HepG2 (cell line): ENCODE data around the gene ZKSCAN5. TPM values are rescaled to one million over a fixed set of nuclear protein-coding genes. Genes with fewer than 3 reads are reported as not detected.
A peak's percentile ranks its signal among the peaks of the same experiment; 100 is the strongest.

Experiments
- ATAC-seq: fragments of 200-7000 bp; cut with Tn5 transposase; 3 replicates; pipeline ENCODE4 v1.9.1; 2020; ENCODE audit warnings: mild to moderate bottlenecking, moderate library complexity
- BruUV-seq: library from RNA; stranded (reverse); fragments of 400-500 nt; replicated peaks from 2 replicates; lab custom pipeline; 2021; lab: Mats Ljungman, UMichigan
- CTCF ChIA-PET: fragments of 300-600 bp; formaldehyde crosslinking; extraction: SDS; loops from one replicate; lab custom pipeline; 2021; ENCODE audit warnings: low total read pairs, inconsistent platforms, low intra/inter-chr PET ratio; lab: Yijun Ruan, JAX
- POLR2A ChIA-PET: fragments of 350-600 bp; sonication (Branson Sonifier 250); formaldehyde crosslinking; loops from one replicate; lab custom pipeline; 2020; ENCODE audit warnings: antibody characterized with exemption, inconsistent platforms; lab: Yijun Ruan, JAX
- DNase-seq: peaks from one replicate; pipeline ENCODE4 v3.0.0-alpha.2; 2015; ENCODE audit warnings: low spot score
- FAIRE-seq: peaks from 3 replicates; lab custom pipeline; 2011; peaks lifted over from hg19 to GRCh38; lab: Jason Lieb, UNC
- H2AFZ ChIP-seq: one replicate; pipeline ENCODE4 v1.6.1; 2011; ENCODE audit warnings: low read length, inconsistent platforms
- H3K27ac ChIP-seq: fragments of 300-600 bp; 3 replicates; pipeline ENCODE4 v1.8.0; 2011; ENCODE audit warnings: mixed run types, mild to moderate bottlenecking, mixed read lengths, low read length, inconsistent platforms; ENCODE audit not compliant: insufficient read depth; ENCODE audit errors: extremely low read length
- H3K27me3 ChIP-seq, 2 experiments: fragments of 200-600 bp in 1 of 2; 2 replicates in 1 of 2; 3 replicates in 1 of 2; pipeline versions ENCODE4 v1.6.0 to v1.8.0; 2011; ENCODE audit warnings: low read length in 2 of 2, mild to moderate bottlenecking in 2 of 2, moderate library complexity in 2 of 2, inconsistent platforms in 1 of 2; ENCODE audit not compliant: insufficient read depth in 2 of 2, control insufficient read depth in 1 of 2
- H3K36me3 ChIP-seq, 2 experiments: fragments of 200-600 bp in 1 of 2; replicated peaks in 1 of 2; 2 replicates in 1 of 2; 3 replicates in 1 of 2; pipeline versions ENCODE4 v1.5.1 to v1.8.0; 2011; ENCODE audit warnings: low read length in 2 of 2, inconsistent platforms in 1 of 2; ENCODE audit not compliant: insufficient read depth in 2 of 2, control insufficient read depth in 1 of 2
- H3K4me1 ChIP-seq: 2 replicates; pipeline ENCODE4 v1.5.1; 2012; ENCODE audit warnings: low read length, inconsistent platforms; ENCODE audit not compliant: insufficient read depth
- H3K4me2 ChIP-seq: 2 replicates; pipeline ENCODE4 v1.6.0; 2011; ENCODE audit warnings: low read depth, low read length, inconsistent platforms
- H3K4me3 ChIP-seq, 3 experiments: fragments of 200-600 bp in 1 of 3; sonication (generic), shearing (Covaris generic) in 1 of 3; replicated peaks in 1 of 3; 2 replicates each; pipeline ENCODE4 v1.5.1; 2011 to 2016; ENCODE audit warnings: low read length in 3 of 3, inconsistent platforms in 2 of 3, low read depth in 2 of 3, mild to moderate bottlenecking in 2 of 3, control low read depth in 1 of 3, mixed read lengths in 1 of 3; ENCODE audit not compliant: insufficient read depth in 1 of 3
- H3K79me2 ChIP-seq: one replicate; pipeline ENCODE4 v1.6.1; 2011; ENCODE audit warnings: low read length, inconsistent platforms; ENCODE audit not compliant: insufficient read depth
- H3K9ac ChIP-seq: 2 replicates; pipeline ENCODE4 v1.6.0; 2011; ENCODE audit warnings: mild to moderate bottlenecking, low read depth, low read length, inconsistent platforms; ENCODE audit not compliant: insufficient read depth
- H3K9me3 ChIP-seq: 2 replicates; pipeline ENCODE4 v1.5.1; 2012; ENCODE audit warnings: mild to moderate bottlenecking, low read length
- H4K20me1 ChIP-seq: 2 replicates; pipeline ENCODE4 v1.6.0; 2011; ENCODE audit warnings: inconsistent platforms, mild to moderate bottlenecking, low read length, moderate library complexity; ENCODE audit not compliant: insufficient read depth
- CHCHD3 ChIP-seq: sonication (generic); formaldehyde crosslinking; IDR thresholded peaks from 2 replicates; pipeline ENCODE4 v1.8.0; 2022; ENCODE audit warnings: mild to moderate bottlenecking, missing genetic modification reagents, moderate library complexity
- GABPA ChIP-seq, 2 experiments: IDR thresholded peaks; 2 replicates each; pipeline ENCODE4 v1.6.1; 2011 to 2016; ENCODE audit warnings: low read depth in 2 of 2, low read length in 1 of 2, missing biosample characterization in 1 of 2, missing genetic modification characterization in 1 of 2
- HOXA5 ChIP-seq: sonication (generic); formaldehyde crosslinking; IDR thresholded peaks from 2 replicates; pipeline ENCODE4 v1.4.0; 2020; ENCODE audit warnings: missing genetic modification reagents
- MATR3 ChIP-seq: sonication (generic); formaldehyde crosslinking; IDR thresholded peaks from 2 replicates; pipeline ENCODE4 v1.4.0; 2020; ENCODE audit warnings: missing genetic modification reagents
- REL ChIP-seq: sonication (generic); formaldehyde crosslinking; conservative IDR thresholded peaks from 2 replicates; pipeline ENCODE4 v1.8.0; 2022; ENCODE audit warnings: mild to moderate bottlenecking, missing genetic modification reagents, moderate library complexity
- RELA ChIP-seq: sonication (generic); formaldehyde crosslinking; IDR thresholded peaks from 2 replicates; pipeline ENCODE4 v1.4.0; 2020; ENCODE audit warnings: missing genetic modification reagents
- SP2 ChIP-seq: sonication (generic); formaldehyde crosslinking; IDR thresholded peaks from 2 replicates; pipeline ENCODE4 v1.5.1; 2020; ENCODE audit warnings: mild to moderate bottlenecking, missing genetic modification reagents
- SPEN ChIP-seq: sonication (generic); formaldehyde crosslinking; IDR thresholded peaks from 2 replicates; pipeline ENCODE4 v1.5.1; 2020; ENCODE audit warnings: low read depth, mild to moderate bottlenecking, missing genetic modification reagents
- ZIK1 ChIP-seq: sonication (generic); formaldehyde crosslinking; IDR thresholded peaks from 2 replicates; pipeline ENCODE4 v1.5.0; 2020; ENCODE audit warnings: mild to moderate bottlenecking, low read depth, missing genetic modification reagents, borderline replicate concordance
- ZNF205 ChIP-seq: IDR thresholded peaks from 2 replicates; pipeline ENCODE4 v1.6.1; 2018; ENCODE audit warnings: missing biosample characterization, missing genetic modification reagents
- WGBS: methylation state at CpG from one replicate; pipeline ENCODE4 v1.1.6; 2017; ENCODE audit warnings: low lambda C conversion rate; 5-methylcytosine and 5-hydroxymethylcytosine counted together
- in situ Hi-C: cut with HindIII; loops from 2 replicates; pipeline ENCODE4 v1.10.0; 2017; ENCODE audit warnings: low pct_unique_long_range_greater_than_20kb; ENCODE audit not compliant: extremely low pct_ligation_motif_present
- intact Hi-C: fragments of 100-400 bp; cut with micrococcal nuclease; formaldehyde crosslinking; loops from one replicate; pipeline ENCODE4 v1.10.0; 2022; ENCODE audit not compliant: unreplicated experiment
- polyA plus RNA-seq, 8 experiments: library from polyadenylated mRNA; depleted of rRNA in 3 of 8; stranded (reverse) in 7 of 8; unstranded in 1 of 8; fragments of >200 nt; fragmentation: Illumina TruSeq in 4 of 8; extraction: Trizol in 4 of 8; gene quantifications; 2 replicates each; pipeline versions ENCODE4 v1.2.1 to v1.2.3, GENCODE V29; 2011 to 2016; ENCODE audit warnings: low read depth in 4 of 8, missing spikeins in 1 of 8, mixed read lengths in 1 of 8; ENCODE audit not compliant: insufficient read depth in 1 of 8
- total RNA-seq, 5 experiments: library from RNA; depleted of rRNA; stranded (reverse); fragments of >200 nt; fragmentation: Illumina TruSeq; extraction: Trizol; gene quantifications; 2 replicates each; pipeline ENCODE4 v1.2.3, GENCODE V29; 2016; ENCODE audit warnings: low read depth in 1 of 5
- TF ChIP-seq, protein P1 (sequence below): sonication (generic); formaldehyde crosslinking; IDR thresholded peaks from one replicate; pipeline ENCODE4 v1.5.1; 2020; ENCODE audit warnings: mild to moderate bottlenecking, missing genetic modification reagents; ENCODE audit errors: not compliant biosample characterization
- TF ChIP-seq, protein P2 (sequence below): sonication (generic); formaldehyde crosslinking; IDR thresholded peaks from 2 replicates; pipeline ENCODE4 v1.4.0; 2020; ENCODE audit warnings: missing genetic modification reagents, mild to moderate bottlenecking, borderline replicate concordance

The ZKSCAN5 gene
- total and polyA plus RNA-seq, 2 of the 13 experiments (the other 11 are each of a cell fraction or from before 2014, with no cell fraction given) = 5.5 to 11.7 TPM

DNA sequence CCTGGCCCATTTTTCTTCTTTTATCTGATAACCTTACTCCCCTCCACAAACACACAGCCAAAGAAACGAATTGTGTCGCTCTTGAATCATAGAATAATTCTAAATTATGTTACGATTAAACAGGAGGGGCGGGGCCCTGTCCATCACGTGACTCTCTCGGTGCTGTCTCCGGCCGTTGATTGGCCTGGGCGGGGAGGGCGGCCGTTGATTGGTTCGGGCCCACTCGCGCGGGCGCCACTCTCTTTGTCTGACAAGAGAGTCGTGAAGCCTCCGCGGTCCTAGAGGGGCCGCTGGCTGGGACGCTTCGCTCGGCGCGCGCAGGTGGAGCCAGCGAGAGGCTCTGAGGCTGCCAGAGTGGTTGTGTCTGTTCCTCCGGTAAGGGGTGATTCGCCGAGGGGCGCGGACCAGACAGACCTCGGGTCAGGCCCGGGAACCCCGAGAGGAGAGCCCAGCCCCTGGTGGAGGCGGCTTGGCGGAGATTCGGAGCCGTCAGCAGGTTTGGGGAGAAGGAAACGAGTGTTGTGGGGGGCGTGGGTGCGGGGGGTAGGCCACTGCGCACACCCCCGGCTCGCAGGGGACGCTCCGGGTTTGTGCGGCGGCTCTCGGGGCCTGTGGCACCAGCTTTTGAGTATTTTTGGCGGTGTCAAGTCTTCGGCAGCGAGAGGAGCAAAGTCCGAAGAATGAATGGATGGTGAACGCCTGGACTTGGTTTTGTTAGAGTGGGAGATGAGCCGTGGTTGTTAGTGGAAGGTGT is 31.7 kb upstream of the ZKSCAN5 start, which contains the start of gene ZNF789:
ZNF789 (plus strand) TSS at position 330 of the 754 bp plus-strand sequence. CDS start 3,567 bp downstream, outside the sequence.
- in situ Hi-C loops = no loop called here
- 1% methylated on average over 28 of the region's 56 CpGs for WGBS
- TF ChIP-seq, protein P1, sequence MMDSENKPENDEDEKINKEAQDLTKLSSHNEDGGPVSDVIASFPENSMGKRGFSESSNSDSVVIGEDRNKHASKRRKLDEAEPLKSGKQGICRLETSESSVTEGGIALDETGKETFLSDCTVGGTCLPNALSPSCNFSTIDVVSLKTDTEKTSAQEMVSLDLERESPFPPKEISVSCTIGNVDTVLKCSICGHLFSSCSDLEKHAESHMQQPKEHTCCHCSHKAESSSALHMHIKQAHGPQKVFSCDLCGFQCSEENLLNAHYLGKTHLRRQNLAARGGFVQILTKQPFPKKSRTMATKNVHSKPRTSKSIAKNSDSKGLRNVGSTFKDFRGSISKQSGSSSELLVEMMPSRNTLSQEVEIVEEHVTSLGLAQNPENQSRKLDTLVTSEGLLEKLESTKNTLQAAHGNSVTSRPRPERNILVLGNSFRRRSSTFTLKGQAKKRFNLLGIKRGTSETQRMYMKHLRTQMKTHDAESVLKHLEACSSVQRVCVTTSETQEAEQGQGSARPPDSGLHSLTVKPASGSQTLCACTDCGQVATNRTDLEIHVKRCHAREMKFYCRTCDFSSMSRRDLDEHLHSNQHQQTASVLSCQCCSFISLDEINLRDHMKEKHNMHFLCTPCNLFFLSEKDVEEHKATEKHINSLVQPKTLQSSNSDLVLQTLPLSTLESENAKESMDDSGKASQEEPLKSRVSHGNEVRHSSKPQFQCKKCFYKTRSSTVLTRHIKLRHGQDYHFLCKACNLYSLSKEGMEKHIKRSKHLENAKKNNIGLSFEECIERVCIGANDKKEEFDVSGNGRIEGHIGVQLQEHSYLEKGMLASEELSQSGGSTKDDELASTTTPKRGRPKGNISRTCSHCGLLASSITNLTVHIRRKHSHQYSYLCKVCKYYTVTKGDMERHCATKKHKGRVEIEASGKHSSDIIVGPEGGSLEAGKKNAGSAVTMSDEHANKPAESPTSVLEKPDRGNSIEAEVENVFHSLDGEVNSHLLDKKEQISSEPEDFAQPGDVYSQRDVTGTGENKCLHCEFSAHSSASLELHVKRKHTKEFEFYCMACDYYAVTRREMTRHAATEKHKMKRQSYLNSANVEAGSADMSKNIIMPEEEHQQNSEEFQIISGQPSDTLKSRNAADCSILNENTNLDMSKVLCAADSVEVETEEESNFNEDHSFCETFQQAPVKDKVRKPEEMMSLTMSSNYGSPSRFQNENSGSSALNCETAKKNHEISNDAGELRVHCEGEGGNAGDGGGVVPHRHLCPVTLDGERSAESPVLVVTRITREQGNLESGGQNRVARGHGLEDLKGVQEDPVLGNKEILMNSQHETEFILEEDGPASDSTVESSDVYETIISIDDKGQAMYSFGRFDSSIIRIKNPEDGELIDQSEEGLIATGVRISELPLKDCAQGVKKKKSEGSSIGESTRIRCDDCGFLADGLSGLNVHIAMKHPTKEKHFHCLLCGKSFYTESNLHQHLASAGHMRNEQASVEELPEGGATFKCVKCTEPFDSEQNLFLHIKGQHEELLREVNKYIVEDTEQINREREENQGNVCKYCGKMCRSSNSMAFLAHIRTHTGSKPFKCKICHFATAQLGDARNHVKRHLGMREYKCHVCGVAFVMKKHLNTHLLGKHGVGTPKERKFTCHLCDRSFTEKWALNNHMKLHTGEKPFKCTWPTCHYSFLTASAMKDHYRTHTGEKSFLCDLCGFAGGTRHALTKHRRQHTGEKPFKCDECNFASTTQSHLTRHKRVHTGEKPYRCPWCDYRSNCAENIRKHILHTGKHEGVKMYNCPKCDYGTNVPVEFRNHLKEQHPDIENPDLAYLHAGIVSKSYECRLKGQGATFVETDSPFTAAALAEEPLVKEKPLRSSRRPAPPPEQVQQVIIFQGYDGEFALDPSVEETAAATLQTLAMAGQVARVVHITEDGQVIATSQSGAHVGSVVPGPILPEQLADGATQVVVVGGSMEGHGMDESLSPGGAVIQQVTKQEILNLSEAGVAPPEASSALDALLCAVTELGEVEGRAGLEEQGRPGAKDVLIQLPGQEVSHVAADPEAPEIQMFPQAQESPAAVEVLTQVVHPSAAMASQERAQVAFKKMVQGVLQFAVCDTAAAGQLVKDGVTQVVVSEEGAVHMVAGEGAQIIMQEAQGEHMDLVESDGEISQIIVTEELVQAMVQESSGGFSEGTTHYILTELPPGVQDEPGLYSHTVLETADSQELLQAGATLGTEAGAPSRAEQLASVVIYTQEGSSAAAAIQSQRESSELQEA = no peak
- TF ChIP-seq GABPA (IDR thresholded peaks at IDR 0.05; ENCODE audit: low read depth, low read length) (no peak), GABPA (CRISPR knock-in tag; IDR thresholded peaks at IDR 0.05; ENCODE audit: low read depth) (peak; percentile 81), RELA (CRISPR knock-in tag) (no peak), ZIK1 (CRISPR knock-in tag) (peak; percentile 72; the same call in 1 of the 2 replicates), MATR3 (CRISPR knock-in tag) (no peak), CHCHD3 (CRISPR knock-in tag) (peak; percentile 57; the same call in 1 of the 2 replicates), ZNF205 (CRISPR knock-in tag) (no peak), SPEN (peak; percentile 68; the same call in 1 of the 2 replicates), HOXA5 (CRISPR knock-in tag) (no peak), SP2 (CRISPR knock-in tag) (peak; percentile 81), REL (CRISPR knock-in tag) (peak; percentile 81; the same call in 1 of the 2 replicates)
- TF ChIP-seq, protein P2, sequence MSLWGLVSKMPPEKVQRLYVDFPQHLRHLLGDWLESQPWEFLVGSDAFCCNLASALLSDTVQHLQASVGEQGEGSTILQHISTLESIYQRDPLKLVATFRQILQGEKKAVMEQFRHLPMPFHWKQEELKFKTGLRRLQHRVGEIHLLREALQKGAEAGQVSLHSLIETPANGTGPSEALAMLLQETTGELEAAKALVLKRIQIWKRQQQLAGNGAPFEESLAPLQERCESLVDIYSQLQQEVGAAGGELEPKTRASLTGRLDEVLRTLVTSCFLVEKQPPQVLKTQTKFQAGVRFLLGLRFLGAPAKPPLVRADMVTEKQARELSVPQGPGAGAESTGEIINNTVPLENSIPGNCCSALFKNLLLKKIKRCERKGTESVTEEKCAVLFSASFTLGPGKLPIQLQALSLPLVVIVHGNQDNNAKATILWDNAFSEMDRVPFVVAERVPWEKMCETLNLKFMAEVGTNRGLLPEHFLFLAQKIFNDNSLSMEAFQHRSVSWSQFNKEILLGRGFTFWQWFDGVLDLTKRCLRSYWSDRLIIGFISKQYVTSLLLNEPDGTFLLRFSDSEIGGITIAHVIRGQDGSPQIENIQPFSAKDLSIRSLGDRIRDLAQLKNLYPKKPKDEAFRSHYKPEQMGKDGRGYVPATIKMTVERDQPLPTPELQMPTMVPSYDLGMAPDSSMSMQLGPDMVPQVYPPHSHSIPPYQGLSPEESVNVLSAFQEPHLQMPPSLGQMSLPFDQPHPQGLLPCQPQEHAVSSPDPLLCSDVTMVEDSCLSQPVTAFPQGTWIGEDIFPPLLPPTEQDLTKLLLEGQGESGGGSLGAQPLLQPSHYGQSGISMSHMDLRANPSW (CRISPR knock-in tag) = 0 out of 2 replicates have a peak, but pooled peaks have one; percentile 55

More for the DNA sequence above, 31.7 kb upstream of the ZKSCAN5 start, which contains the start of gene ZNF789:
- Histone ChIP-seq H3K4me1 (peaks cover 55% of the 10 kb centered on the region), H3K4me2 (peak within 1 kb of the TSS; percentile 82), H3K4me3 (peak within 1 kb of the TSS; percentile 73 to 86 (median 79)), H3K36me3 (peaks cover 6 to 8% of the 10 kb centered on the region in 2 experiments; a peak in 4 of 5 replicates), H3K27ac (peak within 1 kb of the TSS; percentile 84), H2AFZ (no peak within 1 kb of the TSS), H3K9me3 (no peaks in the 10 kb centered on the region), H3K27me3 (no peaks in the 10 kb centered on the region), H4K20me1 (no peaks in the 10 kb centered on the region), H3K9ac (peak within 1 kb of the TSS; percentile 83), H3K79me2 (peaks cover 46% of the 10 kb centered on the region)
- ChIA-PET POLR2A (interaction anchor here (1.0 to 3.2 kb wide), 4 partner anchors 7 to 86 kb away, joined by 3 to 15 read pairs (median 6); partner anchors contain the start of genes ATP5MF, ZKSCAN5, ZNF394 and ZNF655), CTCF (no interaction called here)
- ATAC-seq (peak; percentile 95), DNase-seq (peak; percentile 94), FAIRE-seq (peak; percentile 74)
- intact Hi-C loops = no loop called here
- no TSS peak for BruUV-seq
